Measurements from ENCODE around the gene RFTN1.

- TF ChIP-seq, protein P1, sequence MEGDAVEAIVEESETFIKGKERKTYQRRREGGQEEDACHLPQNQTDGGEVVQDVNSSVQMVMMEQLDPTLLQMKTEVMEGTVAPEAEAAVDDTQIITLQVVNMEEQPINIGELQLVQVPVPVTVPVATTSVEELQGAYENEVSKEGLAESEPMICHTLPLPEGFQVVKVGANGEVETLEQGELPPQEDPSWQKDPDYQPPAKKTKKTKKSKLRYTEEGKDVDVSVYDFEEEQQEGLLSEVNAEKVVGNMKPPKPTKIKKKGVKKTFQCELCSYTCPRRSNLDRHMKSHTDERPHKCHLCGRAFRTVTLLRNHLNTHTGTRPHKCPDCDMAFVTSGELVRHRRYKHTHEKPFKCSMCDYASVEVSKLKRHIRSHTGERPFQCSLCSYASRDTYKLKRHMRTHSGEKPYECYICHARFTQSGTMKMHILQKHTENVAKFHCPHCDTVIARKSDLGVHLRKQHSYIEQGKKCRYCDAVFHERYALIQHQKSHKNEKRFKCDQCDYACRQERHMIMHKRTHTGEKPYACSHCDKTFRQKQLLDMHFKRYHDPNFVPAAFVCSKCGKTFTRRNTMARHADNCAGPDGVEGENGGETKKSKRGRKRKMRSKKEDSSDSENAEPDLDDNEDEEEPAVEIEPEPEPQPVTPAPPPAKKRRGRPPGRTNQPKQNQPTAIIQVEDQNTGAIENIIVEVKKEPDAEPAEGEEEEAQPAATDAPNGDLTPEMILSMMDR (IDR thresholded peaks at IDR 0.05) = no peak
- TF ChIP-seq EP300 (IDR thresholded peaks at IDR 0.05) (no peak), POLR2A (IDR thresholded peaks at IDR 0.05) (no peak)
Observed at GRCh38 chr3:16279010-16279801, 234.3 kb downstream of the RFTN1 start.

All from ovary (tissue), 3 donors.